H1 (cell line): ENCODE results near the gene SBK2.

Experiments used
- EZH2 ChIP-seq: fragments of 200-600 bp; sonication (generic); IDR thresholded peaks from 2 replicates; pipeline ENCODE4 v1.7.1; 2012; ENCODE audit warnings: low read depth, mild to moderate bottlenecking, moderate library complexity, low read length, inconsistent platforms; ENCODE audit not compliant: severe bottlenecking
- POLR2A ChIP-seq, 2 experiments: IDR thresholded peaks; 1 replicate in 1 of 2; 2 replicates in 1 of 2; pipeline ENCODE4 v1.6.1; 2011; ENCODE audit warnings: low read depth in 2 of 2, low read length in 2 of 2, mild to moderate bottlenecking in 2 of 2; ENCODE audit errors: control extremely low read depth in 1 of 2
- SP4 ChIP-seq: IDR thresholded peaks from 2 replicates; pipeline ENCODE4 v1.6.1; 2012; ENCODE audit warnings: low read length, inconsistent platforms
- USF2 ChIP-seq: IDR thresholded peaks from 2 replicates; pipeline ENCODE4 v1.6.1; 2011; ENCODE audit warnings: low read length, improper control_type of control experiment
- YY1 ChIP-seq: IDR thresholded peaks from 2 replicates; pipeline ENCODE4 v1.6.1; 2011; ENCODE audit warnings: low read depth, mild to moderate bottlenecking, low read length

GRCh38 chr19:55526216-55527196 lies 10.4 kb downstream of the SBK2 start:
- no peak for TF ChIP-seq SP4
- TF ChIP-seq EZH2 = no peak
- no peak for TF ChIP-seq POLR2A (IDR thresholded peaks at IDR 0.05; ENCODE audit: control extremely low read depth in 1 of 2, low read depth in 2 of 2, low read length in 2 of 2)
- no peak for TF ChIP-seq YY1
- TF ChIP-seq USF2 = no peak
